Activated CD4-positive, alpha-beta T cell treated with anti-CD3 and anti-CD28 coated beads for 36 hours (primary cell): ENCODE results near the gene GAREM1. TPM values are rescaled to one million over a fixed set of nuclear protein-coding genes. Genes with fewer than 3 reads are reported as not detected.
"Not testable (repeated sequence)": the region's sequence is repeated elsewhere in the genome, so short reads cannot be mapped to it uniquely, and the experiment has no call there.

ENCODE experiments used
- ATAC-seq: fragments of 200-7000 bp; cut with Tn5 transposase; one replicate; pipeline ENCODE4 v1.10.0; 2021; ENCODE audit warnings: mild to moderate bottlenecking, moderate library complexity
- CTCF ChIA-PET: fragments of 350-600 bp; sonication (Branson Sonifier 250); formaldehyde crosslinking; loops from one replicate; lab custom pipeline; 2021; ENCODE audit warnings: antibody characterized with exemption; lab: Charles Lee
- POLR2A ChIA-PET: fragments of 350-600 bp; sonication (Branson Sonifier 250); formaldehyde crosslinking; loops from one replicate; lab custom pipeline; 2021; ENCODE audit warnings: antibody characterized with exemption, inconsistent platforms; lab: Charles Lee
- DNase-seq: peaks from one replicate; pipeline ENCODE4 v3.0.0-alpha.2; 2020
- H3K27ac Mint-ChIP-seq: one replicate; pipeline ENCODE4 v1.8.0; 2021; ENCODE audit warnings: mixed read lengths
- H3K27me3 Mint-ChIP-seq: one replicate; pipeline ENCODE4 v1.8.0; 2021; ENCODE audit warnings: mixed read lengths
- H3K36me3 Mint-ChIP-seq: one replicate; pipeline ENCODE4 v1.8.0; 2021; ENCODE audit warnings: low read depth, mixed read lengths
- H3K4me1 Mint-ChIP-seq: one replicate; pipeline ENCODE4 v1.8.0; 2021; ENCODE audit warnings: mixed read lengths
- H3K4me3 Mint-ChIP-seq: one replicate; pipeline ENCODE4 v1.8.0; 2021; ENCODE audit warnings: mild to moderate bottlenecking, moderate library complexity, mixed read lengths
- H3K9me3 Mint-ChIP-seq: one replicate; pipeline ENCODE4 v1.8.0; 2021; ENCODE audit warnings: low read depth, mixed read lengths
- intact Hi-C, 2 experiments: fragments of 100-400 bp; cut with DNase I in 1 of 2; cut with micrococcal nuclease in 1 of 2; formaldehyde crosslinking; loops; one replicate each; pipeline versions ENCODE4 v1.14.2 to v1.15.1; 2022 to 2024; cut with DNase I, micrococcal nuclease
- total RNA-seq, 2 experiments: library from RNA; stranded (reverse); gene quantifications; one replicate each; pipeline ENCODE4 v1.2.3, GENCODE V29; 2021

GAREM1 gene
- total RNA-seq, 2 experiments from 2014 or later = not detected

DNA sequence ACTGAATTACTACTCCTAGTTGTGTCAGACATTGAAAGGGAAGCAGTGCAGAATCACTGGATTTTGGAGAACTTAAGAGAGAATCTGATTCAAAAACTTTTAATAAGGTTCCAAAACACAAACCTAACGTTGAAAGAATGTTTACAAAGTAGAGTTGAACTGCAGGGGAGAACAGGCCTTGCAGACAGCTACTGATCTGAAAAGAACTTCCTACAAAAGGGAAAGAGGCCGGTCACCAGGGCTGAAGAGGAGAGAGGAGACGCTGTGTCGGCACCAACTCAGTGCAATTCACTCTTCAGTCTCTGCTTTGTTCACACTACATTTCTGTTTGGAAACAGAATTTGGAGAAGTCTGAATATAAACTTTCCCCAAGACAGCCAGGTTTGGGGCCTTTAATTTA lies 124.0 kb downstream of the GAREM1 start:
- no peak for ATAC-seq
- ChIA-PET POLR2A (no interaction called here), CTCF (interaction anchor here (1.2 kb wide), 1 partner anchor 11 kb away, joined by 4 read pairs; no protein-coding TSS in a partner anchor)
- no peaks in the 10 kb centered on the region for H3K36me3 Mint-ChIP-seq
- peaks cover 8% of the 10 kb centered on the region for H3K27me3 Mint-ChIP-seq
- H3K9me3 Mint-ChIP-seq = no peaks in the 10 kb centered on the region
- no peaks in the 10 kb centered on the region for H3K4me1 Mint-ChIP-seq
- H3K27ac Mint-ChIP-seq = no peak overlapping the region
- intact Hi-C loops = no loop called here
- H3K4me3 Mint-ChIP-seq = no peak overlapping the region
- DNase-seq = no peak

GRCh38 chr18:32343634-32344033 lies 127.0 kb downstream of the GAREM1 start:
- Mint-ChIP-seq H3K4me1 (no peaks in the 10 kb centered on the region), H3K27me3 (peaks cover 11% of the 10 kb centered on the region), H3K36me3 (no peaks in the 10 kb centered on the region), H3K9me3 (no peaks in the 10 kb centered on the region), H3K4me3 (no peak overlapping the region), H3K27ac (no peak overlapping the region)
- ChIA-PET CTCF (interaction anchor here (0.8 kb wide), 1 partner anchor 97 kb away, joined by 3 read pairs; no protein-coding TSS in a partner anchor), POLR2A (no interaction called here)
- intact Hi-C loops = no loop called here
- DNase-seq (no peak), ATAC-seq (no peak)

DNA sequence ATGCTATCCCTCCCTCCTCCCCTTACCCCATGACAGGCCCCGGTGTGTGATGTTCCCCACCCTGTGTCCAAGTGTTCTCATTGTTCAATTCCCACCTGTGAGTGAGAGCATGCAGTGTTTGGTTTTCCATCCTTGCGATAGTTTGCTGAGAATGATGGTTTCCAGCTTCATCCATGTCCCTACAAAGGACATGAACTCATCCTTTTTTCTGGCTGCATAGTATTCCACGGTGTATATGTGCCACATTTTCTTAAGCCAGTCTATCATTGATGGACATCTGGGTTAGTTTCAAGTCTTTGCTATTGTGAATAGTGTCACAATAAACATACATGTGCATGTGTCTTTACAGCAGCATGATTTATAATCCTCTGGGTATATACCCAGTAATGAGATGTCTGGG lies 129.6 kb downstream of the GAREM1 start:
- H3K27ac Mint-ChIP-seq, intact Hi-C loops, POLR2A ChIA-PET, H3K36me3 Mint-ChIP-seq, H3K9me3 Mint-ChIP-seq, CTCF ChIA-PET, DNase-seq, H3K4me1 Mint-ChIP-seq, ATAC-seq, H3K4me3 Mint-ChIP-seq: not testable (repeated sequence)
- peaks cover 11% of the 10 kb centered on the region for H3K27me3 Mint-ChIP-seq

- Mint-ChIP-seq H3K4me1 (no peaks in the 10 kb centered on the region), H3K4me3 (no peak overlapping the region), H3K27ac (no peak overlapping the region), H3K9me3 (no peaks in the 10 kb centered on the region), H3K27me3 (peaks cover 9% of the 10 kb centered on the region), H3K36me3 (no peaks in the 10 kb centered on the region)
- DNase-seq = no peak
- ChIA-PET CTCF (interaction anchor here (0.6 kb wide), 1 partner anchor 72 kb away, joined by 3 read pairs; no protein-coding TSS in a partner anchor), POLR2A (no interaction called here)
- intact Hi-C loops = no loop called here
- no peak for ATAC-seq
Measured at GRCh38 chr18:32339045-32339444, 131.6 kb downstream of the GAREM1 start.

DNA sequence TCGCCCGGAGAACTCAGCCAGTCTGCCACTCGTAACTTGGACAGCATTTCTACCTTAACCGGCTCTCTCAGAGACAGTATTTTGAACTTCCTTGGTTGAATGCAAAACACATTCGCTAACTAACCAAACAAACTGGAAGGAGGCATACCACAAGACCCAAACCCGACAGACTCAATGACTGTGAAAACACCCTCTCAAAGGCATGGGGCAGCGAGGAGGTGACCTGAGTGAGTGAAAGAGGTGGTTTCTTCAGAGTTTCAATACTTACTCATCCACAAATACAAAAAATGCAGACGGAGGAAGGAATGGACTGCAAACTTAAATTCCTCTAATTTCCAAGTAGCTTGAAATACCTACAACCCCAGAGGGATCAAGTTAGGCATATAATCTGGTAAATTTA lies 132.9 kb downstream of the GAREM1 start:
- DNase-seq (no peak), ATAC-seq (no peak)
- H3K36me3 Mint-ChIP-seq = no peaks in the 10 kb centered on the region
- H3K4me3 Mint-ChIP-seq = no peak overlapping the region
- H3K27me3 Mint-ChIP-seq = peaks cover 5% of the 10 kb centered on the region
- CTCF ChIA-PET = no interaction called here
- H3K4me1 Mint-ChIP-seq = no peaks in the 10 kb centered on the region
- POLR2A ChIA-PET = no interaction called here
- H3K27ac Mint-ChIP-seq = no peak overlapping the region
- intact Hi-C loops = no loop called here
- H3K9me3 Mint-ChIP-seq = no peaks in the 10 kb centered on the region

DNA sequence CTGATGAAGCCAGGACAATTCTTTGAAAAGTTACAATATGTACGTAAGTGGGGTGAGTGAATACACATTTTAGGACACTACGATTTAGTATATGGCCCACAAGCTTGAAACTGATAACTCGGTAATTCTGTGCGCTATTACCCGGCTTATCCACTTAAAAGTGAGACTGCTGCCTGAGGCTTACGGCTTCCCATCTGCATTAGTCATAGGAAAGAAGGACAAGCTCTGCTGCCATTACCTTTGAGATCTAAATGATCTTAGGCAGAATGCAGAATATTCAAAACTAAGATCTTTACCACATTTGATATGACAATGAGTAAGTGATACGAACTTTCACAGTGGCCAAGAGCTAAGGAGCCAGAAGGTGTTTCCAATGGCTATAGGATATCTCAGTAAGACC lies 133.3 kb downstream of the GAREM1 start:
- intact Hi-C loops = no loop called here
- POLR2A ChIA-PET = no interaction called here
- no peaks in the 10 kb centered on the region for H3K36me3 Mint-ChIP-seq
- H3K27me3 Mint-ChIP-seq = peaks cover 3% of the 10 kb centered on the region
- H3K27ac Mint-ChIP-seq = no peak overlapping the region
- no peaks in the 10 kb centered on the region for H3K4me1 Mint-ChIP-seq
- DNase-seq = no peak
- CTCF ChIA-PET = no interaction called here
- no peaks in the 10 kb centered on the region for H3K9me3 Mint-ChIP-seq
- H3K4me3 Mint-ChIP-seq = no peak overlapping the region
- ATAC-seq = no peak

DNA sequence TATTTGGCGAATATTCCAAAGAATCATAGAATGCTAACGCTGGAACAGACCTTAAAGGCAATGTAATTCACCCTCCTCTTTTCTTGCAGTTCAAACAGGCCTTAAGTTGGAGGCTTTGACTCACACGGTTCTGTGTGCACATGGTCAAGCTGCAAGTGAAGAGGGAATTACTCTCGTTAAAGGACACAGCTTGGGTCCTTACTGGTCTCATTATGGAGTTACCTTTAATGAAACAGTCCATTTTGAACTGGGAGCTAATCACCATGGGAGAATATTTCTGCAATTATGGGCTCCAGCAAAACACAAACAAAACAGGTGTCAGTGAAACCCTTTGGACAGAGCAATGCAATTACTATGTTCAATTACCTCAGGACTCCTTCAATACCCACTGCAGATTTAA lies 135.5 kb downstream of the GAREM1 start:
- no peaks in the 10 kb centered on the region for H3K4me1 Mint-ChIP-seq
- H3K27me3 Mint-ChIP-seq = peaks cover 2% of the 10 kb centered on the region
- H3K27ac Mint-ChIP-seq = no peak overlapping the region
- intact Hi-C loops = no loop called here
- H3K36me3 Mint-ChIP-seq = no peaks in the 10 kb centered on the region
- DNase-seq = no peak
- POLR2A ChIA-PET = no interaction called here
- no peaks in the 10 kb centered on the region for H3K9me3 Mint-ChIP-seq
- CTCF ChIA-PET = interaction anchor here (0.6 kb wide), 1 partner anchor 111 kb away, joined by 3 read pairs; no protein-coding TSS in a partner anchor
- no peak overlapping the region for H3K4me3 Mint-ChIP-seq
- no peak for ATAC-seq

- CTCF ChIA-PET = no interaction called here
- Mint-ChIP-seq H3K9me3 (no peaks in the 10 kb centered on the region), H3K36me3 (no peaks in the 10 kb centered on the region), H3K27ac (no peak overlapping the region), H3K27me3 (no peaks in the 10 kb centered on the region), H3K4me3 (no peak overlapping the region), H3K4me1 (no peaks in the 10 kb centered on the region)
- ATAC-seq (no peak), DNase-seq (no peak)
- POLR2A ChIA-PET = no interaction called here
- intact Hi-C loops = no loop called here
Measured at GRCh38 chr18:32333781-32334180, 136.9 kb downstream of the GAREM1 start.

GRCh38 chr18:32332708-32333107 lies 138.0 kb downstream of the GAREM1 start:
- intact Hi-C loops = no loop called here
- POLR2A ChIA-PET = no interaction called here
- CTCF ChIA-PET = no interaction called here
- DNase-seq (no peak), ATAC-seq (no peak)
- H3K9me3 Mint-ChIP-seq = no peaks in the 10 kb centered on the region
- H3K27ac Mint-ChIP-seq = no peak overlapping the region
- no peak overlapping the region for H3K4me3 Mint-ChIP-seq
- H3K27me3 Mint-ChIP-seq = no peaks in the 10 kb centered on the region
- H3K4me1 Mint-ChIP-seq = no peaks in the 10 kb centered on the region
- H3K36me3 Mint-ChIP-seq = no peaks in the 10 kb centered on the region

- Mint-ChIP-seq H3K4me3 (no peak overlapping the region), H3K27ac (no peak overlapping the region), H3K4me1 (no peaks in the 10 kb centered on the region), H3K9me3 (no peaks in the 10 kb centered on the region), H3K27me3 (peaks cover 5% of the 10 kb centered on the region), H3K36me3 (no peaks in the 10 kb centered on the region)
- ATAC-seq (no peak), DNase-seq (no peak)
- CTCF ChIA-PET = no interaction called here
- intact Hi-C loops = no loop called here
- POLR2A ChIA-PET = no interaction called here
Measured at GRCh38 chr18:32328974-32329373, 141.7 kb downstream of the GAREM1 start.

DNA sequence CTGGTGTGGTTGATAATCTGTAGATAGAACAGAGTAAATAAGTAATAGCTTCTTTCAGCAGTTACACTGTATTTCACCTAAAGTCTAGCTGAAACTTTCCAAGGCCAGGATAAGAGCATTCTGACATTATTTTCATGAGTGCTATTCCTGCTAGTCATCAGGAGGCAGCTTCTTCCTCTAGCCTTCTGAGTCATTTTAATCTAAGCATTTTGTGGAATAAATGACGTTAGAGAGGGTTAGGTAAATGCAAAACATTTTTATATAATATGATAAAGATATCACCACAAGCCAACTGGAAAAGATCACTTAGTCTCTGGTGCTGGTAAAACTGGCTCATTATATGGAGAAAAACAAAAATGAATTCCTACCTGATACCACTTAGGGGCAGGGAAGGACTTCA lies 142.3 kb downstream of the GAREM1 start:
- intact Hi-C loops = no loop called here
- no peak for ATAC-seq
- ChIA-PET CTCF (interaction anchor here (0.7 kb wide), 1 partner anchor 12 kb away, joined by 3 read pairs; no protein-coding TSS in a partner anchor), POLR2A (no interaction called here)
- H3K4me1 Mint-ChIP-seq = no peaks in the 10 kb centered on the region
- no peak overlapping the region for H3K4me3 Mint-ChIP-seq
- DNase-seq = no peak
- H3K27me3 Mint-ChIP-seq = peaks cover 5% of the 10 kb centered on the region
- H3K9me3 Mint-ChIP-seq = no peaks in the 10 kb centered on the region
- no peaks in the 10 kb centered on the region for H3K36me3 Mint-ChIP-seq
- no peak overlapping the region for H3K27ac Mint-ChIP-seq

DNA sequence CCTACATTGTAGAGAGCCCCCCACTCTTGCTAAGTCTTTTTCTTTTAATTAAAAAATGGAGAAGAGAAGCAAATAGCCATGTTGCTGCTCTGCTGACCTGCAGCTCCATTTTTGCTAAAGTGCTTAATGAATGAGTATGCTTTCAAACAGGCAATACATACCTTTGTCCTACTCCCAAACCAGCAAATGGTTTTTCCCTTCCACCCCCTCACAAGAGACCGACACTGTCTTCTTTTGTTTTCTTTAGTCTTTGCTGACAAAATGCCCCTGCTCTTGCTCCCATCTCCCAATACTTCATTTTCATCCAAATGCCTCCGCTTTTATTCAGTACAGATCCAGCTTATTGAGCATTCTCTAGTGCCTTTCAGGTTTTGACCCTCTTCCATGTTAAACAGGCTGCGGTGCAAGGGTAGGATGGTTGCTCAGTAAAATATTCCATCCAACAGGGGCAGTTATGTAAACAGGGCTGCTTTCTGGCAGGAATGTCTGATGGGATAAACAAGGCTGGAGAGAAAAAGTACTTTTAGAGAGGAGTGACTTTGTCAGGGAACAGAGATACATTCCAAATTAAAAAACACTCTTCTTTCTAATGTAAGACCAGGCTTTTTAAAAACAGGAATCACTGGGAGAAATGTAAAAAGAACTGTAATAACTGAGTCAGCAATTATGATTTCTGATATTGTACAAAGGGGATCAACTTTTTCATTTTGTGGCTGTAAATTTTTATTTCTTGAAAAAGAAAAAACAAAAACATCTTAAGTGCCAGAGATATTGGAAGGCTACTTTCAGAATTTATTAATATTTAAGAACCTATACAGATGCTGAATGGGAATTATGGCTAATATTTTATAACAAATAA lies 144.0 kb downstream of the GAREM1 start:
- H3K36me3 Mint-ChIP-seq = no peaks in the 10 kb centered on the region
- ATAC-seq (no peak), DNase-seq (no peak)
- intact Hi-C loops = no loop called here
- CTCF ChIA-PET = no interaction called here
- H3K27ac Mint-ChIP-seq = no peak overlapping the region
- H3K9me3 Mint-ChIP-seq = no peaks in the 10 kb centered on the region
- H3K27me3 Mint-ChIP-seq = peaks cover 6% of the 10 kb centered on the region
- no peak overlapping the region for H3K4me3 Mint-ChIP-seq
- H3K4me1 Mint-ChIP-seq = no peaks in the 10 kb centered on the region
- POLR2A ChIA-PET = no interaction called here
